GM23248 (cell line): ENCODE data around the gene ATG2B.

Experiments used
- EZH2 ChIP-seq: fragments of 200-600 bp; sonication (generic); IDR thresholded peaks from 2 replicates; pipeline ENCODE4 v1.6.1; 2018; ENCODE audit warnings: antibody characterized with exemption, mild to moderate bottlenecking; ENCODE audit not compliant: insufficient read depth, poor library complexity, severe bottlenecking
- EZH2phosphoT487 ChIP-seq: fragments of 200-600 bp; sonication (generic); IDR thresholded peaks from 2 replicates; pipeline ENCODE4 v1.6.1; 2018; ENCODE audit warnings: antibody characterized with exemption, moderate library complexity, mild to moderate bottlenecking, low read depth; ENCODE audit not compliant: insufficient read depth

DNA sequence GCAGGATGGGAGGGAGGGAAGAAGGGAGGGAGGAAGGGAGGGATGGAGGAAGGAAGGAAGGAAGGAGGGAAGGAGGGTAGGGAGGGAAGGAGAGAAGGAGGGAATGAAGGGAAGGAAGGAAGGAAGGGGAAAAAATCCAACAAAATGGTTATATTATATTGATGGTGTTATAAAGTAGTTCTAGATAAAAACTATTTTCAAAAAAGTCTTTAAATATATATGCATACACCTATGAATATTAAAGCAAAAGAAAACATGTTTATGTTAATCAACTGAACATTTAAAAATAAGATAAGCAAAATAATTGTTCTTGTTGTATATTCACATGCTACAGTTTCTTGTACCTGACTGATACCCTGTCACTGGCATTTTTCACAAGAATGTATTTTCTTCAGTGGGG is 105.2 kb downstream of the ATG2B start:
- no peak for TF ChIP-seq EZH2
- no peak for TF ChIP-seq EZH2phosphoT487
